Fibroblast of pulmonary artery (primary cell): ENCODE results near the gene TMED10.

Experiments
- DNase-seq: peaks from one replicate; pipeline ENCODE4 v3.0.0-alpha.2; 2010; ENCODE audit warnings: low read depth
- H3K4me3 ChIP-seq: replicated peaks from 2 replicates; pipeline ENCODE4 v1.5.1; 2011; ENCODE audit warnings: low read depth, mild to moderate bottlenecking, control low read depth, low read length, moderate library complexity
- CTCF ChIP-seq: IDR thresholded peaks from 2 replicates; pipeline ENCODE4 v1.5.1; 2011; ENCODE audit warnings: mild to moderate bottlenecking, control low read depth, low read length, inconsistent platforms; ENCODE audit errors: missing control alignments

Gene TMED10

GRCh38 chr14:75092698-75093097 is 83.7 kb downstream of the TMED10 start:
- no peak for TF ChIP-seq CTCF
- no peak for DNase-seq
- no peak overlapping the region for H3K4me3 ChIP-seq

- H3K4me3 ChIP-seq = no peak overlapping the region
- no peak for DNase-seq
- no peak for TF ChIP-seq CTCF
Measured at GRCh38 chr14:75091251-75091650, 85.2 kb downstream of the TMED10 start.

- no peak for DNase-seq
- no peak for TF ChIP-seq CTCF
Measured at GRCh38 chr14:75090353-75090752, 86.1 kb downstream of the TMED10 start.

GRCh38 chr14:75088566-75089373 is 87.6 kb downstream of the TMED10 start:
- TF ChIP-seq CTCF = peak; percentile 88
- no peak overlapping the region for H3K4me3 ChIP-seq
- peak; percentile 76 for DNase-seq

More at GRCh38 chr14:75090353-75090752, 86.1 kb downstream of the TMED10 start:
- H3K4me3 ChIP-seq = no peak overlapping the region

- no peak for DNase-seq
- no peak for TF ChIP-seq CTCF
- no peak overlapping the region for H3K4me3 ChIP-seq
Measured at GRCh38 chr14:75088153-75088552, 88.3 kb downstream of the TMED10 start.

GRCh38 chr14:75084513-75084912 is 91.9 kb downstream of the TMED10 start:
- TF ChIP-seq CTCF = no peak
- peak; percentile 4 for DNase-seq
- no peak overlapping the region for H3K4me3 ChIP-seq

GRCh38 chr14:75083271-75083670 is 93.1 kb downstream of the TMED10 start:
- no peak for TF ChIP-seq CTCF
- no peak for DNase-seq
- H3K4me3 ChIP-seq = no peak overlapping the region
